Nephron (organoid): ENCODE results near the gene KCNAB1.

Source experiments
- H3K27ac Mint-ChIP-seq, 3 experiments: 2 replicates each; pipeline ENCODE4 v1.8.0; 2020; ENCODE audit warnings: mixed read lengths in 3 of 3, mild to moderate bottlenecking in 2 of 3, moderate library complexity in 1 of 3
- H3K27me3 Mint-ChIP-seq: 2 replicates; pipeline ENCODE4 v1.8.0; 2021; ENCODE audit warnings: low read depth, mild to moderate bottlenecking, moderate library complexity, mixed read lengths
- H3K36me3 Mint-ChIP-seq: 2 replicates; pipeline ENCODE4 v1.8.0; 2020; ENCODE audit warnings: low read depth, mixed read lengths
- H3K4me1 Mint-ChIP-seq: 2 replicates; pipeline ENCODE4 v1.8.0; 2020; ENCODE audit warnings: mixed read lengths
- H3K4me3 Mint-ChIP-seq, 3 experiments: 2 replicates each; pipeline ENCODE4 v1.8.0; 2020; ENCODE audit warnings: mild to moderate bottlenecking in 3 of 3, mixed read lengths in 3 of 3, moderate library complexity in 2 of 3
- H3K9me3 Mint-ChIP-seq: 2 replicates; pipeline ENCODE4 v1.8.0; 2020; ENCODE audit warnings: mixed read lengths
- TF ChIP-seq, protein P1 (sequence below), 3 experiments: fragments of 200-600 bp; sonication (generic); IDR thresholded peaks; one replicate each; pipeline ENCODE4 v1.5.0; 2021; ENCODE audit warnings: antibody characterized with exemption in 3 of 3; ENCODE audit not compliant: unreplicated experiment in 3 of 3

The KCNAB1 gene

DNA sequence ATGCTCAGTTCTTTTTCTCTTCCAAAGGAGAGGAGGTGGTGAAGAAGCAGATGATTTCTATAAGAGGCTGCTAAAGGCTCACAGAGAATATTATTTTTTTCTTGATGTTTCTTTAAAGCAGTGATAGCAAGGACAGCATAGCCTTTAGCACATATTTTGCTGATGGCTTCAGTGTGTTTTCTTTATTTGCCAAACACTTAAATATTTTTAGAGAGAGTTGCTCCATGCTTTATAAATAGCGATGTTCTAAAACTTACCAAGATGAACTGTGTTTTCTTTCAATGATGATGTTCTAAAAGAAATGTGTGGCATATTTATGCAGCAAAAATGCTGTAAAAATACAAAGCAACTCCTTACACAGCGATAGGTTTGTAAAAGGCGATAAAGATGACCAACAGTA is 11.8 kb upstream of the KCNAB1 start:
- H3K27ac Mint-ChIP-seq, result no peak overlapping the region
- H3K9me3 Mint-ChIP-seq, result no peaks in the 10 kb centered on the region
- TF ChIP-seq, protein P1, sequence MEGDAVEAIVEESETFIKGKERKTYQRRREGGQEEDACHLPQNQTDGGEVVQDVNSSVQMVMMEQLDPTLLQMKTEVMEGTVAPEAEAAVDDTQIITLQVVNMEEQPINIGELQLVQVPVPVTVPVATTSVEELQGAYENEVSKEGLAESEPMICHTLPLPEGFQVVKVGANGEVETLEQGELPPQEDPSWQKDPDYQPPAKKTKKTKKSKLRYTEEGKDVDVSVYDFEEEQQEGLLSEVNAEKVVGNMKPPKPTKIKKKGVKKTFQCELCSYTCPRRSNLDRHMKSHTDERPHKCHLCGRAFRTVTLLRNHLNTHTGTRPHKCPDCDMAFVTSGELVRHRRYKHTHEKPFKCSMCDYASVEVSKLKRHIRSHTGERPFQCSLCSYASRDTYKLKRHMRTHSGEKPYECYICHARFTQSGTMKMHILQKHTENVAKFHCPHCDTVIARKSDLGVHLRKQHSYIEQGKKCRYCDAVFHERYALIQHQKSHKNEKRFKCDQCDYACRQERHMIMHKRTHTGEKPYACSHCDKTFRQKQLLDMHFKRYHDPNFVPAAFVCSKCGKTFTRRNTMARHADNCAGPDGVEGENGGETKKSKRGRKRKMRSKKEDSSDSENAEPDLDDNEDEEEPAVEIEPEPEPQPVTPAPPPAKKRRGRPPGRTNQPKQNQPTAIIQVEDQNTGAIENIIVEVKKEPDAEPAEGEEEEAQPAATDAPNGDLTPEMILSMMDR (IDR thresholded peaks at IDR 0.05; ENCODE audit: unreplicated experiment in 3 of 3), result no peak
- H3K4me1 Mint-ChIP-seq, result peaks cover 10% of the 10 kb centered on the region
- no peaks in the 10 kb centered on the region for H3K36me3 Mint-ChIP-seq
- no peak overlapping the region for H3K4me3 Mint-ChIP-seq
- H3K27me3 Mint-ChIP-seq, result no peaks in the 10 kb centered on the region

DNA sequence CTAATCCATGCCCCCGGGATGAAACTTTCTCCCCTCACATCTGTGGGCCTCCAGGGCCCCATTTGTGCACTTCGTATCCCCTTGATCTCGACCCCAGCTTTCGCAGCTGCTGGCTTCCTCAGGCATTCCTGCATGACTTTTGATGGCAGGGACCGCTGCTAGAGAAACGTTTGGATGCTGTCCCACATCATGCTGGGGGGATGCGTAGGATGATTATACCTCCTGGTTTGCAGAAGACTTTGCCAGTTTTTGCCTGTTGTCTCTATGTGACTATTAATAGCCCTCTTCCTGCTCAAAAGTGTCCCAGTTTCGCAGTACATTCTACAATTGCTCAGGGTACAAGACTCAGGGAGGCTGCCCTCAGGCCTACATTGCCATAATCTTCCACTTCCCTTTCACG is 10.4 kb upstream of the KCNAB1 start:
- no peak overlapping the region for H3K27ac Mint-ChIP-seq
- peaks cover 10% of the 10 kb centered on the region for H3K4me1 Mint-ChIP-seq

DNA sequence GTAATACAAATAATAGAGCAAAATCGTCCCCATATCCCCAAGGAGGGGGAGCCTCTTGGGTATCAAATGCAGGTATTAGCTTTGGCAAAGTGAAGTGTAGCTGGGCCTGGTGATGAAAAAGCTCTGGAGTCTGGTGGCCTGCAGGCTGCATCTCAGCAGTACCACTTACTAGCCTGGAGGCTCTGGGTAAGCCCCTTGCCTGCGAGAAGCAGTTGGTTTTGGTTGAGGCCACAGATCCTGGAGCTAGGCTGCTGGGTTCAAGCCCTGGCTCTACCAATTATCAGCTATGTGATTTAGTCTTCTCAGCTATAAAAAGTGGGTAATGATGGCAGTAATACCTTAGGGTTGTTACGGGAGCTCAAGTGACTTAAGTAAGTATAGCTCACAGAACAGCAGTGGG is 6.1 kb downstream of the KCNAB1 start:
- TF ChIP-seq, protein P1 (IDR thresholded peaks at IDR 0.05; ENCODE audit: unreplicated experiment in 3 of 3), result no peak
- Mint-ChIP-seq H3K27ac (no peak overlapping the region), H3K4me3 (no peak overlapping the region), H3K27me3 (no peaks in the 10 kb centered on the region), H3K4me1 (no peaks in the 10 kb centered on the region), H3K9me3 (no peaks in the 10 kb centered on the region), H3K36me3 (no peaks in the 10 kb centered on the region)

More for the DNA sequence above, 10.4 kb upstream of the KCNAB1 start:
- TF ChIP-seq, protein P1 (IDR thresholded peaks at IDR 0.05; ENCODE audit: unreplicated experiment in 3 of 3), result no peak
- no peaks in the 10 kb centered on the region for H3K36me3 Mint-ChIP-seq
- H3K27me3 Mint-ChIP-seq, result no peaks in the 10 kb centered on the region
- H3K4me3 Mint-ChIP-seq, result no peak overlapping the region
- H3K9me3 Mint-ChIP-seq, result no peaks in the 10 kb centered on the region

DNA sequence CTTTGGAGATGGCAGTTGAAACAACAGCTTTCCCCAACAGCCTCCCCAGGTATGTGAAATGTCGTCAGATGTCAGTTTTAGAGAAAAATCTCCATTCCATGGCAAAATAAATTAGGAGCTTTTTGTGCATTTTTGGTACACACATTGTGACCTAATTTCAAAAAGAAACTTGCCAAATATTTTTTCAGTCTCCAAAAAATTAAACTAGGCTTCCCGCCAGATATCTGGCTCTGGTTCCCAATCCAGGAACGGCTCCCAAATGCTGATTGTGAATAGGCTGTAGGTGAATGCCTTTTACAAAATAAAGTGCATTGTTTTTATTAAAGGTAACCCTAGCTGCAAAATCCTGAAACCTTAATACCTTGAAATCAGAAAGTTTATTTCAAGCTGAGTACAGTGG is 10.9 kb downstream of the KCNAB1 start:
- H3K27me3 Mint-ChIP-seq, result no peaks in the 10 kb centered on the region
- H3K4me3 Mint-ChIP-seq, result no peak overlapping the region
- H3K27ac Mint-ChIP-seq, result no peak overlapping the region
- peaks cover 2% of the 10 kb centered on the region for H3K9me3 Mint-ChIP-seq
- TF ChIP-seq, protein P1 (IDR thresholded peaks at IDR 0.05; ENCODE audit: unreplicated experiment in 3 of 3), result no peak
- no peaks in the 10 kb centered on the region for H3K36me3 Mint-ChIP-seq
- peaks cover 14% of the 10 kb centered on the region for H3K4me1 Mint-ChIP-seq

DNA sequence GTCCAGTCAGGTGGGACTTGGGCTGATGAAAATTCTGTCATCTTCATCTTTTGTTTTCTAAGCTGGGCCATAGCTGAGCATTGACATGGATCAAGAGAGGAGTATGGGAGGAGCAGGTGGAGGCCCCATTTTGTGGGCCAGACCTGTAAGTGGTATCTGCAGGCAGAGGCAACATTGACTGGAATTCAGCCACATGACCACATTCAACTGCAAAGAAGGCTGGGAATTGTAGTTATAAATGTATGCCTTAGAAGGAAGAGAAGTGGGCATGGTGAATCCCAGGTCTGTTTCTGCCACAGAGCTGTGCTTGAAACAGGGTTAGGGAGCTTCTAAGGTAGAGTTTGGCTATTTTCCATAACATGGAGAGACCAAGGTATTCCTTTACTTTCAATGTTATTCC is 11.4 kb downstream of the KCNAB1 start:
- Mint-ChIP-seq H3K27me3 (no peaks in the 10 kb centered on the region), H3K9me3 (peaks cover 2% of the 10 kb centered on the region), H3K4me3 (no peak overlapping the region), H3K27ac (no peak overlapping the region), H3K36me3 (no peaks in the 10 kb centered on the region), H3K4me1 (peaks cover 14% of the 10 kb centered on the region)
- TF ChIP-seq, protein P1 (IDR thresholded peaks at IDR 0.05; ENCODE audit: unreplicated experiment in 3 of 3), result no peak

DNA sequence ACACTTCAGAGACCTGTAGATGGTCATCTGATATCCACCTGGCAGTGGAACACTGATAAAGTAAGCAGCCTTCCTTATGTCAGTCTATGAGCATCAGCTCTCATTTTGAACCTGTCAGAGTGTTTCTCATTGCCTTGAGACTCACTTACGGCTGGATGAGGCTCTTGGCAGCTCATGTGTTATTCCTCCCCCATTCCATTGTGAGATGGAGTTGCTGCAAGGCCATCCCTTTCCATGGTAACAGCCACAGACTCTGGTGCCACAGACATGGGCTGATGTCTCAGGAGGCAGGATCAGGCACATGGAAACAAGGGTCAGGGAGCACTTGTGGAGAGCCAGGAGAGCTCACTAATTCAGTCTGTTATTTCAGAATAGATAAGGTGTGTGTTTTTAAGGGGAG is 11.9 kb downstream of the KCNAB1 start:
- H3K4me3 Mint-ChIP-seq, result peak overlapping the region in 1 of 3 experiments; percentile 49
- TF ChIP-seq, protein P1 (IDR thresholded peaks at IDR 0.05; ENCODE audit: unreplicated experiment in 3 of 3), result no peak
- no peaks in the 10 kb centered on the region for H3K36me3 Mint-ChIP-seq
- H3K9me3 Mint-ChIP-seq, result peaks cover 2% of the 10 kb centered on the region
- H3K27ac Mint-ChIP-seq, result peak overlapping the region in 2 of 3 experiments; percentile 18 to 78
- H3K4me1 Mint-ChIP-seq, result peaks cover 14% of the 10 kb centered on the region
- H3K27me3 Mint-ChIP-seq, result no peaks in the 10 kb centered on the region
